ENCODE results near the gene FRMD5.

- no peak for TF ChIP-seq POLR2A (IDR thresholded peaks at IDR 0.05)
- TF ChIP-seq, protein P1, sequence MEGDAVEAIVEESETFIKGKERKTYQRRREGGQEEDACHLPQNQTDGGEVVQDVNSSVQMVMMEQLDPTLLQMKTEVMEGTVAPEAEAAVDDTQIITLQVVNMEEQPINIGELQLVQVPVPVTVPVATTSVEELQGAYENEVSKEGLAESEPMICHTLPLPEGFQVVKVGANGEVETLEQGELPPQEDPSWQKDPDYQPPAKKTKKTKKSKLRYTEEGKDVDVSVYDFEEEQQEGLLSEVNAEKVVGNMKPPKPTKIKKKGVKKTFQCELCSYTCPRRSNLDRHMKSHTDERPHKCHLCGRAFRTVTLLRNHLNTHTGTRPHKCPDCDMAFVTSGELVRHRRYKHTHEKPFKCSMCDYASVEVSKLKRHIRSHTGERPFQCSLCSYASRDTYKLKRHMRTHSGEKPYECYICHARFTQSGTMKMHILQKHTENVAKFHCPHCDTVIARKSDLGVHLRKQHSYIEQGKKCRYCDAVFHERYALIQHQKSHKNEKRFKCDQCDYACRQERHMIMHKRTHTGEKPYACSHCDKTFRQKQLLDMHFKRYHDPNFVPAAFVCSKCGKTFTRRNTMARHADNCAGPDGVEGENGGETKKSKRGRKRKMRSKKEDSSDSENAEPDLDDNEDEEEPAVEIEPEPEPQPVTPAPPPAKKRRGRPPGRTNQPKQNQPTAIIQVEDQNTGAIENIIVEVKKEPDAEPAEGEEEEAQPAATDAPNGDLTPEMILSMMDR (IDR thresholded peaks at IDR 0.05) = no peak
Observed at GRCh38 chr15:44128443-44128842, 66.6 kb downstream of the FRMD5 start.
